Neutrophil (primary cell): ENCODE data around the gene ARMC8.
A peak's percentile ranks its signal among the peaks of the same experiment; 100 is the strongest.

ENCODE experiments used
- H3K27ac ChIP-seq: fragments of 200-600 bp; sonication (generic); 2 replicates; pipeline ENCODE4 v1.5.1; 2016; ENCODE audit warnings: mild to moderate bottlenecking, moderate library complexity
- H3K27me3 ChIP-seq: fragments of 200-600 bp; sonication (generic); 2 replicates; pipeline ENCODE4 v1.6.0; 2016; ENCODE audit warnings: mild to moderate bottlenecking
- H3K36me3 ChIP-seq: fragments of 200-600 bp; sonication (generic); 2 replicates; pipeline ENCODE4 v1.5.1; 2017
- H3K4me1 ChIP-seq, 2 experiments: fragments of 200-600 bp in 1 of 2; sonication (generic) in 1 of 2; 1 replicate in 1 of 2; 2 replicates in 1 of 2; pipeline versions ENCODE4 v1.5.1 to v1.6.1; 2013 to 2016; ENCODE audit warnings: low read depth in 1 of 2, low read length in 1 of 2, mild to moderate bottlenecking in 1 of 2, moderate library complexity in 1 of 2; ENCODE audit not compliant: control insufficient read depth in 1 of 2, insufficient read depth in 1 of 2
- H3K4me3 ChIP-seq, 2 experiments: fragments of 200-600 bp in 1 of 2; sonication (generic) in 1 of 2; 1 replicate in 1 of 2; 2 replicates in 1 of 2; pipeline ENCODE4 v1.5.1; 2013 to 2016; ENCODE audit warnings: low read depth in 1 of 2, low read length in 1 of 2, mild to moderate bottlenecking in 1 of 2, moderate library complexity in 1 of 2
- H3K9me3 ChIP-seq: fragments of 200-600 bp; sonication (generic); 2 replicates; pipeline ENCODE4 v1.5.1; 2016
- CTCF ChIP-seq: fragments of 200-600 bp; sonication (generic); IDR thresholded peaks from 2 replicates; pipeline ENCODE4 v1.5.1; 2016; ENCODE audit warnings: antibody characterized with exemption

Gene ARMC8

GRCh38 chr3:138188013-138188730 is 1.1 kb downstream of the ARMC8 start:
- Histone ChIP-seq H3K4me3 (peak overlapping the region; percentile 82 to 96), H3K27ac (peak overlapping the region; percentile 88), H3K36me3 (peaks cover 9% of the 10 kb centered on the region), H3K27me3 (no peaks in the 10 kb centered on the region), H3K4me1 (peaks cover 33 to 37% of the 10 kb centered on the region in 2 experiments), H3K9me3 (no peaks in the 10 kb centered on the region)
- TF ChIP-seq CTCF: no peak

GRCh38 chr3:138195481-138195880 is 8.4 kb downstream of the ARMC8 start:
- no peak for TF ChIP-seq CTCF
- H3K27me3 ChIP-seq: no peaks in the 10 kb centered on the region
- peaks cover 18 to 19% of the 10 kb centered on the region in 2 experiments for H3K4me1 ChIP-seq
- H3K36me3 ChIP-seq: peaks cover 9% of the 10 kb centered on the region
- no peak overlapping the region for H3K4me3 ChIP-seq
- no peaks in the 10 kb centered on the region for H3K9me3 ChIP-seq
- no peak overlapping the region for H3K27ac ChIP-seq

GRCh38 chr3:138196023-138196422 is 8.9 kb downstream of the ARMC8 start:
- peaks cover 5% of the 10 kb centered on the region for H3K36me3 ChIP-seq
- peaks cover 16 to 20% of the 10 kb centered on the region in 2 experiments for H3K4me1 ChIP-seq
- no peaks in the 10 kb centered on the region for H3K27me3 ChIP-seq
- H3K9me3 ChIP-seq: no peaks in the 10 kb centered on the region
- H3K27ac ChIP-seq: no peak overlapping the region
- no peak for TF ChIP-seq CTCF
- no peak overlapping the region for H3K4me3 ChIP-seq

- no peaks in the 10 kb centered on the region for H3K27me3 ChIP-seq
- no peaks in the 10 kb centered on the region for H3K9me3 ChIP-seq
- peaks cover 5% of the 10 kb centered on the region for H3K36me3 ChIP-seq
- H3K27ac ChIP-seq: no peak overlapping the region
- peaks cover 11 to 19% of the 10 kb centered on the region in 2 experiments for H3K4me1 ChIP-seq
- no peak for TF ChIP-seq CTCF
- no peak overlapping the region for H3K4me3 ChIP-seq
Measured at GRCh38 chr3:138197058-138197457, 10.0 kb downstream of the ARMC8 start.

- no peaks in the 10 kb centered on the region for H3K27me3 ChIP-seq
- no peak for TF ChIP-seq CTCF
- H3K9me3 ChIP-seq: no peaks in the 10 kb centered on the region
- peaks cover 2% of the 10 kb centered on the region for H3K36me3 ChIP-seq
- peaks cover 11 to 24% of the 10 kb centered on the region in 2 experiments for H3K4me1 ChIP-seq
- no peak overlapping the region for H3K27ac ChIP-seq
- H3K4me3 ChIP-seq: no peak overlapping the region
Measured at GRCh38 chr3:138197524-138197923, 10.4 kb downstream of the ARMC8 start.
